ENCODE results near the gene TBX10.

TBX10 gene

DNA sequence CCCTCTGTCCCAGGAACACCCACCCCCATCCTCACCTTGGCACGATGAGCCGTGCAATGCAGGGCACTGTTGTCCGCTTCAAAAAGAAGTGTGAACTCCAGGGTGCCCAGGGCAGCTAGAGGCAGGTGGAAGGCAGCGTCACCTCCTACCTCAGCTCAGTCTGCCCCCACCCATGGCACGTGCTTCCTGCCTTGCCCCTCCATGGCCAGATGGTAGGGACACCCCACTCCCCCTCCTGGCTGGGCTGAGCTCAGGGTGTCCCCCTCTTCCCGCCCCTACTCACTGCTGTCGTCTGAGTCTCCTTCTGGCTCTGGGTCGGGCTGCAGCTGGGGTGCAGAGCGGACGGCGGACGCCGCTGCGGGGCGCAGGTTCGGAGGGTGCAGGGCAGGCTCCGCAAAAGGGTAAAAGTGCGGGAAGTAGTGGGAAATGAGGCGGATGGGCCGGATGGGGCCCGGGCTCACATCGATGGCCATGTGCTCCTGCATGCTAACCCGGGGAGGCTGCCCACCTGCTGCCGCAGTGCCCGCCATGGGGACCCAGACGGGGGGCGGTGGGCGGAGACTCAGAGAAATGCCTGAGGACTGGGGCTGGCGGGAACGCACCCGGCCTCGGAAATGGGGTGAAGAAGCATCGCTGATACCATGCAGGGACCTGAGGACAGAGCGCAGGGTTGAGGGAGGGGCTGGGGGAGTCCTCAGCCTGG lies 23.7 kb downstream of the TBX10 start:
- no peak for DNase-seq (ENCODE audit: insufficient read length, low spot score)
- no peak for FAIRE-seq
- TF ChIP-seq, protein P1, sequence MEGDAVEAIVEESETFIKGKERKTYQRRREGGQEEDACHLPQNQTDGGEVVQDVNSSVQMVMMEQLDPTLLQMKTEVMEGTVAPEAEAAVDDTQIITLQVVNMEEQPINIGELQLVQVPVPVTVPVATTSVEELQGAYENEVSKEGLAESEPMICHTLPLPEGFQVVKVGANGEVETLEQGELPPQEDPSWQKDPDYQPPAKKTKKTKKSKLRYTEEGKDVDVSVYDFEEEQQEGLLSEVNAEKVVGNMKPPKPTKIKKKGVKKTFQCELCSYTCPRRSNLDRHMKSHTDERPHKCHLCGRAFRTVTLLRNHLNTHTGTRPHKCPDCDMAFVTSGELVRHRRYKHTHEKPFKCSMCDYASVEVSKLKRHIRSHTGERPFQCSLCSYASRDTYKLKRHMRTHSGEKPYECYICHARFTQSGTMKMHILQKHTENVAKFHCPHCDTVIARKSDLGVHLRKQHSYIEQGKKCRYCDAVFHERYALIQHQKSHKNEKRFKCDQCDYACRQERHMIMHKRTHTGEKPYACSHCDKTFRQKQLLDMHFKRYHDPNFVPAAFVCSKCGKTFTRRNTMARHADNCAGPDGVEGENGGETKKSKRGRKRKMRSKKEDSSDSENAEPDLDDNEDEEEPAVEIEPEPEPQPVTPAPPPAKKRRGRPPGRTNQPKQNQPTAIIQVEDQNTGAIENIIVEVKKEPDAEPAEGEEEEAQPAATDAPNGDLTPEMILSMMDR (IDR thresholded peaks at IDR 0.05; ENCODE audit: insufficient read depth, missing control alignments), result no peak

DNA sequence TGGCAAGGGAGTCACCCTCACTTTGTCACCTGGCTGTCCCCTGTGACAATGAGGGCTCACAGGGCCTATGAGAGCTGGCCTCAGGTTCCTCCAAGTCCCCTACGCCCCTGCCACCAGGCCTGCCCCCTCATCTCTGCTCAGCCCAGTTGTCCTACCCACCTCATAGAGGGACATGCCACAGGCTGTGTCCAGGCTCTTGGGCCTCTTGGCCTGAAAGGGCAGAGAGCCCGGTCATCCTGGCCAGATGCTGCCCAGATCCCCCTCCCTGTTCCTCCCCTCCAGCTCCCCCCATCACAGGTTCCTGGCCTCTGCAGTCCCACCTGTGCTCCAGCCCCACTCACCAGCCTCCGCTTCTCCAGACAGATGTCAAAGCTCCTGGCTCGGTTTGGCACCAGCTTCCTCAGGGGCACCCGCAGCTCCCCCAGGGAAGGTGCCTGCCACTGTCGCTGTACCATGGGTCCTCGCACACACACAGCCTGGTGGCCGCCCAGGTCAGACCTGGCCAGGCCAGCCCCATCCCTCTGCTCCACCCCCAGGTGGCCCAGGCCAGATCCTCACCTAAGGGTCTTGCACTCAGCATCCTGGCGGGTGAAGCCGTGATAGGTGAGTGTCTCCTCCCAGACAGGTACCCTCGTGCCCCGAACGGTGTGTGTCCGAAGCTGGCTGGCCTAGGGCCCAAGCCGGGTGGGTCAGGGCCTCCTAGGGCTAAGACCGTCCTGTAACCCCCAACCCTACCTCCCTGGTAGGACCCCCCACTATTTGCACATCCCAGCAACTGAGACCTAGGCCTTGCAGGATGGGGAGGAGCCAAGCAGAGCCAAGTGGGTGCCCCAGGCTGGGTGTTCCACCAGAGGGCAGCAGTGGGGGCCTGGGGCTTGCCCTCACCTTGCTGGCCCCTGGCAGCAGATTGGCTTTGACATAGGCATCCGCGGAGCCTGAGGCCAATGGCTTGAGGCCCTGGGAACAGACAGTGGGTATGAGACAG lies 24.5 kb downstream of the TBX10 start:
- DNase-seq (ENCODE audit: insufficient read length, low spot score), result no peak
- no peak for FAIRE-seq
- TF ChIP-seq, protein P1 (IDR thresholded peaks at IDR 0.05; ENCODE audit: insufficient read depth, missing control alignments), result peak; percentile 36

DNA sequence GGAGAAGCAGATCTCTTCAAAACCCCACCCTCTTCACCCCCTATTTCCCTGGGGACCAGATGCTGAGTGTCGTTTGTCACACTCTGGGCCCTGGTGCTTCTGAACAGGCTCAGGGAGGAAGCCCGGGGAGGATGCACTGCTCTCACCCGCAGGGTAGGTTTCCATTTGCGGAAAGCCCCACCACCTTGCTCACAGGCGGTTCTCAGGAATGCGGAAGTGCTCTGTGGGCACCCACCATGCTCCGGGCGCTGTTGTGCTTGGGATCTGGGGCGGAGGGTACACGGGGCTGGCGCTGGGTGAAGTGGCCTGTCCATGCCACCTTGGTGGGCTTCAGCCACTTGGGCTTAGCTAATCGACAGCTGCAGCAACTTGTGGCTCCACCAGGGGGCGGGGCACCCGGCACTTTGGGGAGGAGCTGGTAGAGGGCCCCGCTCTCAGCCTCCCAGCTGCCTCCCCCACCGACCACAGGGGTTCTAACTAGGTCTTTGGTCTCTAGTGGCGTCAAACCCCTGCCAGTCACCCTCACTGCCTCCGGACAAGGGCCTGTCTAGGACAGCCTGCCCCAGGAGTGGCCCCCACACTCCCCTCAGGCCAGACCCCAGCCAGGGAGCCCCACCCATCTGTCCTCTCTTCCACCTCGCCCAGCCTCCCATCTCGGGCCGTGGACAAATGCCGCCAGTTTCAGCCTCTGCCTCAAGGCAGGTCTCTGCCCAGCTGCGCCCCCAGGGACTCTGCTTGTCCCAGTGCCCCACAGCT lies 25.4 kb downstream of the TBX10 start:
- FAIRE-seq (no peak), DNase-seq (ENCODE audit: insufficient read length, low spot score) (no peak)
- TF ChIP-seq, protein P1 (IDR thresholded peaks at IDR 0.05; ENCODE audit: insufficient read depth, missing control alignments), result peak; percentile 46

DNA sequence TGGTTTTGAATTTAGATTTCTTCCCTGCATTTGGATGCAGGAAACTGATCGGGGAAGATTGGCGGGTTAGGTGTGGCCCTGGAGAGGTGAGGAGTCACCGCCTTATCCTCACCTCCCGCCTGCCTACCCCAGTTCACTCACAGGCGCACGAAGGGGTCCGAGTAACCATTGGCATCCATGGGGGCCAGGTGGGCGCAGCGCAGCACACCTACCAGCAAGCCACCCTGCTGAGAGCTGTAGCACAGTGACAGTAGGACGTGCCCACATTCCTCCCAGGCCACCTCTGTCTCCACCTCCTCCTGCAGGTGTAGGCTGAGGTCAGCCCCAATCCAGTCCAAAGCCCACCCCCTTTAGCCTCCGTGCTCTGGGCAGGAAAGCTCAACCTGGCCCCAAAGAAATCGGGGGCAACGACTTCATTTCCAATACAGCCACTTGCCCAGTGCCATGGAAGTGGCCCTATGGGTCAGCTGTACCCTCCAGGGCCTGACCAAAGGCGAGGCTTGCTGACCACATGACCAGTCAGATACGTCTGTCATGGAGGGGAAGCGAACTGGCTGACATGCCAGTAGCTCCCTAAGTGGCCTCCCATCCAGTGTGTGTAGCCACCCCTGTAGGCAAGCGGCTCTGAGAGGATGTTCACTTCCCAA lies 26.1 kb downstream of the TBX10 start:
- TF ChIP-seq, protein P1 (IDR thresholded peaks at IDR 0.05; ENCODE audit: insufficient read depth, missing control alignments), result no peak

DNA sequence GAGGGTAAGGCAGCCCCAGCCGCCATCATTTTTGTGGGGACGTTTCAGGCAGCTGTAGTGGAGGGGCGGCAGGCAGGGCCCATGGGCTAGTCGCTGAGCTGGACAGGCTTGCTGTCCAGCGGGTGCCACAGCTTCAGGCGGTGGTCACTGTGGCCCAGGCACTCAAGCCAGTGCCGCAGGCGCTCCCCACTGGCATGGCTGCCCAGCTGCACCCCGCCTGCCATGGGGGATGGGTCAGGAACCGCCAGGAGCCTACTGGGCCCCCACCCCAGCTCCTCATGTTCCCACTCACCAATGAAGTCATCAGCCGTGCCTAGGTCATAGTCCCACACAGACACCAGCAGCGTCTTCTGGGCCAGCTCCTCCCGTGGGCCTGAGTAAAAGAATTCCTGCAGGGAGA lies 26.8 kb downstream of the TBX10 start:
- DNase-seq (ENCODE audit: insufficient read length, low spot score), result no peak
- TF ChIP-seq, protein P1 (IDR thresholded peaks at IDR 0.05; ENCODE audit: insufficient read depth, missing control alignments), result no peak
- FAIRE-seq, result no peak

More for the DNA sequence above, 26.1 kb downstream of the TBX10 start:
- FAIRE-seq (no peak), DNase-seq (ENCODE audit: insufficient read length, low spot score) (no peak)

DNA sequence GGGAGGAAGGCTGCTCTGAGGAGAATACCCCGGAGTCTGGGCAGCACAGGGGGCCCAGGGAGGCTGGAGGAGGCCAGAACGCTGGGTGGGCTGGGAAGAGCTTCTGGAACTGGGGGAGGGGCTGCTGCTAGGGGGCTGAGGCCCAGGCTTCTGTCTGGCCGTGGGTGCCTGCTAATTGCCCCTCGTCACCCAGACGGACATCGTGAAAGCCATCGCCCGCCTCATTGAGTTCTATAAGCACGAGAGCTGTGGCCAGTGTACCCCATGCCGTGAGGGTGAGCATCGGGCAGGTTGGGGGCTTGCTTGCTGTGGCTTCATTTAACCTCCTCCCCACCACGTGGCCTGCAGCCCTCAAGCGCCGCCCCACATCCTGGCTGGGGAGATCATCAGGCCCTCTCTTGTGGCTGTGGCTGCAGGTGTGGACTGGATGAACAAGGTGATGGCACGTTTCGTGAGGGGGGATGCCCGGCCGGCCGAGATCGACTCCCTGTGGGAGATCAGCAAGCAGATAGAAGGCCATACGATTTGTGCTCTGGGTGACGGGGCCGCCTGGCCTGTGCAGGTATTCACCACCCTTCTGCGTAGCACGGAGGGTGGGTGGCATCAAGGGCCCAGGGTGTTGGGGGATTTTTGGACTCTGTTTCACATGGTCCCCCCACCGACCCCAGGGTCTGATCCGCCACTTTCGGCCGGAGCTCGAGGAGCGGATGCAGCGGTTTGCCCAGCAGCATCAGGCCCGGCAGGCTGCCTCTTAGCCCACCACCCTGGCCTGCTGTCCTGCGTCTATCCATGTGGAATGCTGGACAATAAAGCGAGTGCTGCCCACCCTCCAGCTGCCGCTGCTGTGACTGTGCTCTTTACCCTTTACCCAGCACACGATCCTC lies 27.6 kb downstream of the TBX10 start:
- FAIRE-seq (no peak), DNase-seq (ENCODE audit: insufficient read length, low spot score) (no peak)
- TF ChIP-seq, protein P1 (IDR thresholded peaks at IDR 0.05; ENCODE audit: insufficient read depth, missing control alignments), result no peak
